ENCODE data around the gene RNU6-8. TPM values are rescaled to one million over a fixed set of nuclear protein-coding genes. Genes with fewer than 3 reads are reported as not detected.

Gene RNU6-8
- total and polyA plus RNA-seq, 4 donors, result not detected

- intact Hi-C loops (cut with DNase I), result loop anchor here in 1 of 2 donors (5.0 kb wide), 2 partner anchors 51 to 124 kb away; partner anchors contain the start of gene ARHGAP5
- H3K36me3 ChIP-seq (ENCODE audit: control insufficient read depth in 1 of 2, insufficient read depth in 2 of 2, low read length in 1 of 2), result no peaks in the 10 kb centered on the region
- DNase-seq (peak; percentile 88 to 89), ATAC-seq (ENCODE audit: low FRiP score) (peak; percentile 87)
- H3K9me3 ChIP-seq (ENCODE audit: control insufficient read depth, low read length), result no peaks in the 10 kb centered on the region
- H3K27ac ChIP-seq (ENCODE audit: low read depth in 1 of 2, low read length in 2 of 2), result peak overlapping the region in 1 of 2 donors; percentile 46
- 0% methylated on average over 46 of the region's 46 CpGs for WGBS, 2 donors
- no peaks in the 10 kb centered on the region for H3K27me3 ChIP-seq (ENCODE audit: control insufficient read depth in 1 of 2, insufficient read depth in 2 of 2, low read length in 1 of 2)
- peaks cover 0 to under 1% of the 10 kb centered on the region in 2 donors for H3K4me1 ChIP-seq (ENCODE audit: control insufficient read depth in 1 of 2, insufficient read depth in 2 of 2, low read length in 2 of 2)
- H3K4me3 ChIP-seq (ENCODE audit: low read length in 2 of 2), result peak overlapping the region; percentile 36 to 88
Observed at GRCh38 chr14:32201193-32201815, 1.8 kb downstream of the RNU6-8 start.

- WGBS, 2 donors, result 5 to 7% methylated on average over 14 of the region's 14 CpGs
- Histone ChIP-seq H3K4me3 (ENCODE audit: low read length in 2 of 2) (peak overlapping the region; percentile 36 to 88), H3K27ac (ENCODE audit: low read depth in 1 of 2, low read length in 2 of 2) (no peak overlapping the region), H3K27me3 (ENCODE audit: control insufficient read depth in 1 of 2, insufficient read depth in 2 of 2, low read length in 1 of 2) (no peaks in the 10 kb centered on the region), H3K36me3 (ENCODE audit: control insufficient read depth in 1 of 2, insufficient read depth in 2 of 2, low read length in 1 of 2) (no peaks in the 10 kb centered on the region), H3K4me1 (ENCODE audit: control insufficient read depth in 1 of 2, insufficient read depth in 2 of 2, low read length in 2 of 2) (no peaks in the 10 kb centered on the region), H3K9me3 (ENCODE audit: control insufficient read depth, low read length) (no peaks in the 10 kb centered on the region)
- ATAC-seq (ENCODE audit: low FRiP score) (no peak), DNase-seq (no peak)
- intact Hi-C loops (cut with DNase I), result loop anchor here in 1 of 2 donors (5.0 kb wide), 2 partner anchors 52 to 123 kb away; partner anchors contain the start of gene ARHGAP5
Observed at GRCh38 chr14:32200368-32201192, 2.5 kb downstream of the RNU6-8 start.

DNA sequence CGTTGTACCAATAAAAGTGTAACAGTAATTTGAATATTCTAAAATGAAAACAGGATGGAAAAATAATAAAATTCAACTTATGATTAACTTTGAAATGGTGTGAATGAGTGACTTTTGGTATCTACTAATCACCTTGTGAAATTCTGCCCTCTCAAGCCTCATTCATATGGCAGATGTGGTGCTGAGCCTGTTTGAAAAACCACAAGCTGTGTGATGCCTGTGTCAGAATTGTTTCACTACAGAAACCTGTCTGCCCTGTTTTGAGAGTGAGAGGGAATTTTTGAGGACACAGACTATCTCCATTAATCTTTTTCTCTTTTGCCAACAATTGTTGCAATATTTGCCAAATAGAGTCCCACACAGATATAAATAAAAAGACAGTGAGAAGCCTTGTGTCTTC lies 5.2 kb downstream of the RNU6-8 start:
- ATAC-seq (ENCODE audit: low FRiP score) (no peak), DNase-seq (no peak)
- intact Hi-C loops (cut with DNase I), result no loop called here
- Histone ChIP-seq H3K36me3 (ENCODE audit: control insufficient read depth in 1 of 2, insufficient read depth in 2 of 2, low read length in 1 of 2) (no peaks in the 10 kb centered on the region), H3K4me1 (ENCODE audit: control insufficient read depth in 1 of 2, insufficient read depth in 2 of 2, low read length in 2 of 2) (no peaks in the 10 kb centered on the region), H3K9me3 (ENCODE audit: control insufficient read depth, low read length) (no peaks in the 10 kb centered on the region), H3K27ac (ENCODE audit: low read depth in 1 of 2, low read length in 2 of 2) (no peak overlapping the region), H3K4me3 (ENCODE audit: low read length in 2 of 2) (no peak overlapping the region), H3K27me3 (ENCODE audit: control insufficient read depth in 1 of 2, insufficient read depth in 2 of 2, low read length in 1 of 2) (no peaks in the 10 kb centered on the region)
- WGBS, 2 donors, result 52 to 70% methylated on average over 1 of the region's 1 CpG

DNA sequence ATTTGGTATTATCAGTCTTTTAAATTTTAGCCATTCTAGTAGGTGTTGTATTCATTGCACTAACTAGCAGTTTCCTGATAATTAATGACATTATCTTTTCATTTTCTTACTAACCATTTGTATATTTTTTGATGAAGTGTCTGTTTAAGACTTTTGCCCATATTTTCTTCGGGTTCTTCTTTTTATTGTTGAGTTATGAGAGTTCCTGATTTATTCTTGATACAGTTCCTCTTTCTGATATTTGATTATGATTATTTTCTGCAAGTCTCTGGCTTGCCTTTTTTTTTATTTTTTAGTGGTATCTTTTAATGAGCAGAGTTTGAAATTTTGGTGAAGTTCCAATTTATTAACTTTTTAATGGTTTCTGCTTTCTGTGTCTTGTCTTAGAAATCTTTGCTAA lies 7.4 kb downstream of the RNU6-8 start:
- Histone ChIP-seq H3K4me3 (ENCODE audit: low read length in 2 of 2) (no peak overlapping the region), H3K4me1 (ENCODE audit: control insufficient read depth in 1 of 2, insufficient read depth in 2 of 2, low read length in 2 of 2) (no peaks in the 10 kb centered on the region), H3K27me3 (ENCODE audit: control insufficient read depth in 1 of 2, insufficient read depth in 2 of 2, low read length in 1 of 2) (no peaks in the 10 kb centered on the region), H3K27ac (ENCODE audit: low read depth in 1 of 2, low read length in 2 of 2) (no peak overlapping the region), H3K36me3 (ENCODE audit: control insufficient read depth in 1 of 2, insufficient read depth in 2 of 2, low read length in 1 of 2) (no peaks in the 10 kb centered on the region), H3K9me3 (ENCODE audit: control insufficient read depth, low read length) (no peaks in the 10 kb centered on the region)
- 68 to 86% methylated on average over 1 of the region's 1 CpG for WGBS, 2 donors
- DNase-seq (no peak), ATAC-seq (ENCODE audit: low FRiP score) (no peak)
- intact Hi-C loops (cut with DNase I), result no loop called here

DNA sequence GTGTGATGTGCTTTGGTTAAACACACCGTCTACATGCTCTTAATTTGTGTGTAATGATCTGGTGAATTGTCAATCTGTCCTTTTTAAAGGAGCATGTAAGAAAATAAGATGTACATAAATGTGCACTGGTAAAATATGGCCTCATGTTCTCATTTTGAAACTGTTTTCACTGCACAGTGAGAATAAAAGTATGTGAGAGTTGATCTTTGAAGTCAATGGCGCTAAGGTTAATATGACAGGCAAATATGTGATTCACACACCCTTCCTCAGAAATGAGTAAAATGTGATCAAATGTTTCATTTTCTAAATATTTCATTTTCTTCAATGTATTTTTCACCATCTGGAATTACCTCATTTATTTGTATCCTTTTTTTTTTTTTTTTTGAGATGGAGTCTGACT lies 9.5 kb downstream of the RNU6-8 start:
- Histone ChIP-seq H3K9me3 (ENCODE audit: control insufficient read depth, low read length) (no peaks in the 10 kb centered on the region), H3K36me3 (ENCODE audit: control insufficient read depth in 1 of 2, insufficient read depth in 2 of 2, low read length in 1 of 2) (no peaks in the 10 kb centered on the region), H3K27me3 (ENCODE audit: control insufficient read depth in 1 of 2, insufficient read depth in 2 of 2, low read length in 1 of 2) (no peaks in the 10 kb centered on the region), H3K4me3 (ENCODE audit: low read length in 2 of 2) (no peak overlapping the region), H3K27ac (ENCODE audit: low read depth in 1 of 2, low read length in 2 of 2) (no peak overlapping the region), H3K4me1 (ENCODE audit: control insufficient read depth in 1 of 2, insufficient read depth in 2 of 2, low read length in 2 of 2) (no peaks in the 10 kb centered on the region)
- 80 to 88% methylated on average over 2 of the region's 2 CpGs for WGBS, 2 donors
- DNase-seq (no peak), ATAC-seq (ENCODE audit: low FRiP score) (no peak)
- intact Hi-C loops (cut with DNase I), result no loop called here

DNA sequence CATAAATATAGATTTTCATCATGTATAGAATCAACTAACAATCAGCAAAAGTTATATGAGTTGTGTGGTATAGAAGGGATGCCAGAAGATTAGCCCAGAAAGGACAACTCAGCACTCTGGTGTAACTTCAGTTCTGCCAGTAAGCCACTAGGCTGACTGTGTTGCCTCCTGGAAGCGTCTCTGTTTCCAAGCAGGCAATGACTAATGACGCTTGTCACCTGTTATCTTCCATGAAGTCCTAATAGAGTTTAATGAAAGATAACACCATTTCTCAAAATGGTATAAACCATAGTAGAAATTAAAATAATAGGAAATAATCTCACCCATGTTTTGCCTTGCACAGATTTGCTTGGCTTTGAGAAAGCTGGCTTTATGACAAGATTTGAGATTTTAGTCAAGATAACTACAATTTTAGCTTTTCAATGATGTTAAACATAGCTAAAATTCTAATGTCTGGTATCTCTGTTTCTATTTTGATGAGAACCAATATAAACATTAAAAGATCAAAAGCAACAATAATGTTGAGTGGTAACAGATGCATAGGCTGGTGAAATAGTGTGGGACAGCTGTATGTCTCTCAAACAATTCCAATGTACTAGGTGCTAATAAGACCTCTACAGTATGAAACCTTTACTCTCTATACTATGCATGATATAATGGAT lies 10.2 kb downstream of the RNU6-8 start:
- Histone ChIP-seq H3K4me3 (ENCODE audit: low read length in 2 of 2) (no peak overlapping the region), H3K36me3 (ENCODE audit: control insufficient read depth in 1 of 2, insufficient read depth in 2 of 2, low read length in 1 of 2) (no peaks in the 10 kb centered on the region), H3K27me3 (ENCODE audit: control insufficient read depth in 1 of 2, insufficient read depth in 2 of 2, low read length in 1 of 2) (no peaks in the 10 kb centered on the region), H3K9me3 (ENCODE audit: control insufficient read depth, low read length) (no peaks in the 10 kb centered on the region), H3K27ac (ENCODE audit: low read depth in 1 of 2, low read length in 2 of 2) (no peak overlapping the region), H3K4me1 (ENCODE audit: control insufficient read depth in 1 of 2, insufficient read depth in 2 of 2, low read length in 2 of 2) (no peaks in the 10 kb centered on the region)
- 41 to 44% methylated on average over 2 of the region's 2 CpGs for WGBS, 2 donors
- ATAC-seq (ENCODE audit: low FRiP score), result no peak
- DNase-seq, result no peak
- intact Hi-C loops (cut with DNase I), result no loop called here

DNA sequence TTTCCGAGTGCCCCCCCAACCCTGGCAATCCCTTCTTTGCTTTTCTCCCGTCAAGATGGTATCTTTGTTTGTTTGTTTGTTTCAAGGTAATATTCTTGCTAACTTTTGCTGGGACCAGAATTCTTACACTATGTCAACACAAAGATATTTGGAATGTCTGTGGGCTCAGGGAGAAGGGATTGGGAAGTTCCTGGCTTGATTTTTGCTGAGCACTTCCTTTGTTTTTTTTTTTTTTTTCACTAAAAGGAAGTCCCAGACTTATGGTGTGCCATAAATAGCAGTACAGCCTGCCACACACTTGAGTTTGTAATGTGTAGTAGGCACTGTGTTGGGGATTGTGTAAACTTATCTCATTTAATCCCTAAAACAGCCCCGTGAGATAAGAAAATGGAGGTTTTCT lies 12.4 kb downstream of the RNU6-8 start:
- ATAC-seq (ENCODE audit: low FRiP score), result no peak
- no peaks in the 10 kb centered on the region for H3K27me3 ChIP-seq (ENCODE audit: control insufficient read depth in 1 of 2, insufficient read depth in 2 of 2, low read length in 1 of 2)
- intact Hi-C loops (cut with DNase I), result no loop called here
- H3K4me1 ChIP-seq (ENCODE audit: control insufficient read depth in 1 of 2, insufficient read depth in 2 of 2, low read length in 2 of 2), result no peaks in the 10 kb centered on the region
- WGBS, 2 donors, result 46% methylated on average over 3 of the region's 3 CpGs
- no peak overlapping the region for H3K27ac ChIP-seq (ENCODE audit: low read depth in 1 of 2, low read length in 2 of 2)
- no peaks in the 10 kb centered on the region for H3K36me3 ChIP-seq (ENCODE audit: control insufficient read depth in 1 of 2, insufficient read depth in 2 of 2, low read length in 1 of 2)
- DNase-seq, result no peak
- no peaks in the 10 kb centered on the region for H3K9me3 ChIP-seq (ENCODE audit: control insufficient read depth, low read length)
- no peak overlapping the region for H3K4me3 ChIP-seq (ENCODE audit: low read length in 2 of 2)

- no peak overlapping the region for H3K27ac ChIP-seq (ENCODE audit: low read depth in 1 of 2, low read length in 2 of 2)
- DNase-seq (no peak), ATAC-seq (ENCODE audit: low FRiP score) (no peak)
- H3K4me1 ChIP-seq (ENCODE audit: control insufficient read depth in 1 of 2, insufficient read depth in 2 of 2, low read length in 2 of 2), result no peaks in the 10 kb centered on the region
- intact Hi-C loops (cut with DNase I), result no loop called here
- no peak overlapping the region for H3K4me3 ChIP-seq (ENCODE audit: low read length in 2 of 2)
- 81 to 84% methylated on average over 1 of the region's 1 CpG for WGBS, 2 donors
- H3K9me3 ChIP-seq (ENCODE audit: control insufficient read depth, low read length), result no peaks in the 10 kb centered on the region
- no peaks in the 10 kb centered on the region for H3K27me3 ChIP-seq (ENCODE audit: control insufficient read depth in 1 of 2, insufficient read depth in 2 of 2, low read length in 1 of 2)
- H3K36me3 ChIP-seq (ENCODE audit: control insufficient read depth in 1 of 2, insufficient read depth in 2 of 2, low read length in 1 of 2), result no peaks in the 10 kb centered on the region
Observed at GRCh38 chr14:32189811-32190210, 13.3 kb downstream of the RNU6-8 start.

Data from aorta (tissue), 5 donors.